Measurements from ENCODE around the gene MAML2.

DNA sequence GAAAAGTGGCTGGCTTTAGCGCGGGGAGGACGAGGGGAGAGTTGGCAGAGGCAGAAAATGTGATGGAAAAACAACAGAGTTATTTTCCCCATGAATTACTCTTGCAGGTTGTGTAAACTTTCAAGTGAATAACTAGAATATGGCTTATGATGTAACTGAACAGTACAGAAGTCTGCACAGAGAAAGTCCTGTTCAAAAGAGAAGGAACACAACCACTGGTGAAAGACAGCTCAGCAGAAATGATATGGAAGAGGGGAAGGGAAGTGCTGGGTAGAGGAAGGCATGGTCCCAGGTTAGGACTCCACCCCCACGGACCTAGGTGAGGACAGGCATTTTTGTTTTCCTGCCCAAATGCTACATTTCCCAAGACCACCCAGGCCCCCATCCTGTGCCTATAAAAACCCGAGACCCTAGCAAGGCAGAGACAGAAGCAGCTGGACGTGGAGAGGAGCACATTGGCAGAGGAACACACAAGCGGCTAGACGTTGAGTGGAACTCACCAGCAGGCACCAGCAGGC is 77.7 kb downstream of the MAML2 start:
- TF ChIP-seq, protein P1, sequence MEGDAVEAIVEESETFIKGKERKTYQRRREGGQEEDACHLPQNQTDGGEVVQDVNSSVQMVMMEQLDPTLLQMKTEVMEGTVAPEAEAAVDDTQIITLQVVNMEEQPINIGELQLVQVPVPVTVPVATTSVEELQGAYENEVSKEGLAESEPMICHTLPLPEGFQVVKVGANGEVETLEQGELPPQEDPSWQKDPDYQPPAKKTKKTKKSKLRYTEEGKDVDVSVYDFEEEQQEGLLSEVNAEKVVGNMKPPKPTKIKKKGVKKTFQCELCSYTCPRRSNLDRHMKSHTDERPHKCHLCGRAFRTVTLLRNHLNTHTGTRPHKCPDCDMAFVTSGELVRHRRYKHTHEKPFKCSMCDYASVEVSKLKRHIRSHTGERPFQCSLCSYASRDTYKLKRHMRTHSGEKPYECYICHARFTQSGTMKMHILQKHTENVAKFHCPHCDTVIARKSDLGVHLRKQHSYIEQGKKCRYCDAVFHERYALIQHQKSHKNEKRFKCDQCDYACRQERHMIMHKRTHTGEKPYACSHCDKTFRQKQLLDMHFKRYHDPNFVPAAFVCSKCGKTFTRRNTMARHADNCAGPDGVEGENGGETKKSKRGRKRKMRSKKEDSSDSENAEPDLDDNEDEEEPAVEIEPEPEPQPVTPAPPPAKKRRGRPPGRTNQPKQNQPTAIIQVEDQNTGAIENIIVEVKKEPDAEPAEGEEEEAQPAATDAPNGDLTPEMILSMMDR (IDR thresholded peaks at IDR 0.05; ENCODE audit: poor library complexity), result no peak
- TF ChIP-seq EZH2 (IDR thresholded peaks at IDR 0.05; ENCODE audit: borderline replicate concordance), result no peak

Data from hepatocyte (in vitro differentiated cells).